ENCODE measurements around the gene CORIN.

The CORIN gene, protein sequence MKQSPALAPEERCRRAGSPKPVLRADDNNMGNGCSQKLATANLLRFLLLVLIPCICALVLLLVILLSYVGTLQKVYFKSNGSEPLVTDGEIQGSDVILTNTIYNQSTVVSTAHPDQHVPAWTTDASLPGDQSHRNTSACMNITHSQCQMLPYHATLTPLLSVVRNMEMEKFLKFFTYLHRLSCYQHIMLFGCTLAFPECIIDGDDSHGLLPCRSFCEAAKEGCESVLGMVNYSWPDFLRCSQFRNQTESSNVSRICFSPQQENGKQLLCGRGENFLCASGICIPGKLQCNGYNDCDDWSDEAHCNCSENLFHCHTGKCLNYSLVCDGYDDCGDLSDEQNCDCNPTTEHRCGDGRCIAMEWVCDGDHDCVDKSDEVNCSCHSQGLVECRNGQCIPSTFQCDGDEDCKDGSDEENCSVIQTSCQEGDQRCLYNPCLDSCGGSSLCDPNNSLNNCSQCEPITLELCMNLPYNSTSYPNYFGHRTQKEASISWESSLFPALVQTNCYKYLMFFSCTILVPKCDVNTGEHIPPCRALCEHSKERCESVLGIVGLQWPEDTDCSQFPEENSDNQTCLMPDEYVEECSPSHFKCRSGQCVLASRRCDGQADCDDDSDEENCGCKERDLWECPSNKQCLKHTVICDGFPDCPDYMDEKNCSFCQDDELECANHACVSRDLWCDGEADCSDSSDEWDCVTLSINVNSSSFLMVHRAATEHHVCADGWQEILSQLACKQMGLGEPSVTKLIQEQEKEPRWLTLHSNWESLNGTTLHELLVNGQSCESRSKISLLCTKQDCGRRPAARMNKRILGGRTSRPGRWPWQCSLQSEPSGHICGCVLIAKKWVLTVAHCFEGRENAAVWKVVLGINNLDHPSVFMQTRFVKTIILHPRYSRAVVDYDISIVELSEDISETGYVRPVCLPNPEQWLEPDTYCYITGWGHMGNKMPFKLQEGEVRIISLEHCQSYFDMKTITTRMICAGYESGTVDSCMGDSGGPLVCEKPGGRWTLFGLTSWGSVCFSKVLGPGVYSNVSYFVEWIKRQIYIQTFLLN

DNA sequence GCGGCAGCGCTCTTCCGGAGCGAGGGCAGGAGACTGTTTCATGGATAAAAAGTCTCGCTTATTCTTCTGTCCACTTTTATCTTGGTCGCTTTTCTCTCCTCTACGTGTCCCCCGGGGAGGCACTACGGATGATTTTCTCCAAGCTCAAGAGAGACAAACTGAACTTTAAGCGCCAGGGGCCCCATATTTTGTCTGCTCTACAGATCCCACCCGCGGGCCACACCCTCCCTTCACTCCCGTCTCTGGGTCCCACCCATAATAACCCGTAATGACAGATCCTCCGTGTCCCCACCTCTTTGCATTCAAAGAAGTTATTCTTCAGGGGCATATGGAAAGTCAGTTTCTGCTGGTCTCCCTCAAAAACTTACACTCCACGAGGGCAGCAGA is at the start of gene CORIN:
TSS of gene CORIN (minus strand) at position 160 of the 387 bp plus-strand sequence. CDS start at position 42, 118 bp downstream.
- no peak for FAIRE-seq

DNA sequence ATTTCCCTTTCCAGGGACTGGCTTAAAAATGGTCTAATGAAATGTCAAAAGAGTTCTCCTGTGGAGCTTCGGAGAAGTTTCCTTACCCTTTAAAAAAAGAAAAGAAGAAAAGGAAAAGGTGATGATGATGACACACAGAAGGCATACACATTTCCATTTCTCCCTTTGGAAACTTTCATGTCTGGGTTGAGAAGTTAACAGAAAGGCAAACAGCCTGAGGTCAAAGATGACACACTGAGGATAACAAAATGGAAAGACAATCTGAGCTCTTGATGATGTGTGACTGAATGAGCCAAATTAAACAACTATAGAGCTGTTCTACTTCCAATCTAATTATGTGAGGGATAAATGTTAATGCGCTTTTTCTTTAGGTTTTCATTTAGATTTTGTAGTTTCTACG is 44.4 kb upstream of the CORIN start:
- FAIRE-seq = no peak

DNA sequence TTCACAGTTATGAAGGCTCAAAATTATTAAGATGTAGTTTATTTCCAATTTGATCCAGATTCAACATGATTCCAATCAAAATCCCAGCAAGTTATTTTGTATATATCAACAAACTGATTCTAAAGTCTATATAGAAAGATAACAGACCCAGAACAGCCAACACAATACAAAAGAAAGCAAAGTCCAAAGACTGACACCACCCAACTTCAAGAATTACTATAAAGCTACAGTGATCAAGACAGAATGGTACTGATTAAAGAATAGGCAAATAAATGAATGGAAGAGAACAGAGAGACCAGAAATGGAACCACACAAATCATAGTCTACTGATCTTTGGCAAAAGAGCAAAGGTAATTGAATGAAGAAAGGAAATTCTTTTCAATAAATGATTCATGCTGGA is 41.6 kb upstream of the CORIN start:
- FAIRE-seq = no peak

DNA sequence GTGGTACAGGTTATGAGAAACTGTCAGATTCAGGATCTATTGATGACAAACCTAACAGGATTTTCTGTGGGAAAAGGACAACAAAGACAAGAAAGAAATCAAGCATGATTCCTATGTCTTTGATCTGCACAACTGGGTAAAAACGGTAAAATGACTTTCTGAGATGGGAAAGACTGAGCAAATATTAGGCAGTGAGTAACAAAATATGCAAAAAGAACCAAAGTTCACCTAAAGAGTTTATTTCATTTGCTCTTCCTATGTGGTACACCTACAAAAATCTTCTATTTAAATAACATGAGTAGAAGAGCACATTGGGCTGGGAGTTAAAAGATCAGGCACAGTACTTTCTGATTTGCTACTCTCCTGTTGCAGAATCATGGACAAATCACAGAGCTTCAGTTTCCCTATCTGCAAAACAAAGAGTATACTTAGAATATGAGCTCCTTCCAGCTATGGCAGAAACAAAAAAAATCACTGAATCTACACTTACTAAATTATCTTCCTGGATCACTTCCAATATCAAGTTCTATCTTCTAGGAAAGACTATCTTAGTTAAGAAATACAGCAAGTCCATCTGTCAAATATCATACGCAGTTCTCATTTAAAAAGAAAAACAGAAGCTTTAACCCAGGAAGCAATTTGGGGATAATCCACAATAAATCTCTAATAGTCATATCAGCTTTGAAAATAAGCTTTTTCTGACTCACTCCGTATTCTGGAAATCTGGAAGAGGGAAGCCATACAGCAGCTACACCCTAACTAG is 39.1 kb upstream of the CORIN start:
- no peak for FAIRE-seq

DNA sequence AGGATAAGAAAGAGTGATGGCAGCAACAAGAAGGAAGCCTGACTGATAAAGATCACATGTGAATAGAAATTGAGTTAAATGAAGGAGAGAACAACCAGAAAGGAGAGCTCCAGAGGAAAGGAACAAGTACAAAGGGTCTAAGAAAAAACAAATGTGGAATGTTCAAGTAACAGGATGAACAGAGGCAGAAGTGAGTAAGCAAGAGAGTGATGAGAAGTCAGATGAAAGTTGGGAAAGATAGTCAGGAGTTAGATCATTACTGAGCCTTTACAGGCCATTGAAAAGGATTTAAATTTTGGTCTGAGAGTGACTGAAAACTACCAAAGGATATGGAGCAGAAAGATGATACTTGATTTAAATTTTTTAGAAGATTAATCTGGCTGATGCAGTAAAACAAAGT is 38.4 kb upstream of the CORIN start:
- no peak for FAIRE-seq

DNA sequence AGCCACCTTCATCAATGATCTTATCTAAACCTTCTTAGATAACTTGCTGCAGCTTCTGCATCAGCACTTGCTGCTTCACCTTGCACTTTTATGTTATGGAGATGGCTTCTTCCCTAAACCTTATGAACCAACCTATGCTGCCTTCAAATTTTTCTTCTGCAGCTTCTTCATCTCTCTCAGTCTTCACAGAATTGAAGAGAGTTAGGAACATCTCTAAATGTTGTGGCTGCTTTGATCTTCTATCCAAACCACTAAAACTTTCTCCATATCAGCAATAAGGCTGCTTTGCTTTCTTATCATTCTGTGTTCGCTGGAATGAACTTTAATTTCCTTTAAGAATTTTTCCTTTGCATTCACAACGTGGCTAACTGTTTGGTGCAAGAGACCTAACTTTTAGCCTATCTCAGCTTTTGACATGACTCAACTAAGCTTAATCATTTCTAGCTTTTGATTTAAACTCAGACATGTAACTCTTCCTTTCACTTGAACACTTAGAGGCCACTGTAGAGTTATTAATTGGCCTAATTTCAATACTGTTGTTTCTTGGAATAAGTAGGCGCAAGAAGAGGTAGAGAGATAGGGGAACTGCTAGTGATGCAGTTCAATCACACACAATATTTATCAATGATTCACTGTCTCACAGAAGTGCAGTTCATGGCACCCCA is 36.1 kb upstream of the CORIN start:
- no peak for FAIRE-seq

DNA sequence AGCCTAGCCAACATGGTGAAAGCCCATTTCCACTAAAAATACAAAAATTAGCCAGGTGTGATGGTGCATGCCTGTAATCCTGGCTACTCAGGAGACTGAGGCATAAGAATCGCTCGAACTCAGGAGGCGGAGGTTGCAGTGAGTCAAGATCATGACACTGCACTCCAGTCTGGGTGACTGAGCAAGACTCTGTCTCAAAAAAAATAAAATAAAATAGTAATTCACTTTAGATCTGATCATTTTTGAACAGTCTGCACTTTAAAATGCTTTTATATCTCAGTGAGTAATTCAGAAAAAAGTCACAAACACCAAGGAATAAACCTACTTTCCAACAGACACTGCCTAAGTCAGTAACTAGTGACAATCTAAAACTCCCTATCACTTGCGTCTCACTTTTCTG is 25.6 kb upstream of the CORIN start:
- FAIRE-seq = no peak

DNA sequence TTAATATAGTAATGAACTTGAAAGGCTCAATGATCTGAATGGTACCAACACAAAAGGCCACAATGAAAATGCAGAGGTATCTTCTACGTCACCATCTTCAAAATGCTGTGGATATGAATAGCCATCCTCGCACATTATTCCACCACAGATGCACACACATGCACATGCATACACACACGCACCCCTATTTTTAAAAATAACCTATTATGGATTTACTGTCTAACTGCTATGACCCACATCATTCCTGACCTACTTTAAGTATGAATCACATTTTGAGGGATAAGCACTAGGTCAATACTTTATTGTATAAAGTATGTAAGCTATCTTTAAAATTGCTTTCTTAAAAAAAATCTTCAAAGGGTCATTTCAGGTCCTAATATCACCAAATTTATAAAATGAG is 24.4 kb upstream of the CORIN start:
- no peak for FAIRE-seq

DNA sequence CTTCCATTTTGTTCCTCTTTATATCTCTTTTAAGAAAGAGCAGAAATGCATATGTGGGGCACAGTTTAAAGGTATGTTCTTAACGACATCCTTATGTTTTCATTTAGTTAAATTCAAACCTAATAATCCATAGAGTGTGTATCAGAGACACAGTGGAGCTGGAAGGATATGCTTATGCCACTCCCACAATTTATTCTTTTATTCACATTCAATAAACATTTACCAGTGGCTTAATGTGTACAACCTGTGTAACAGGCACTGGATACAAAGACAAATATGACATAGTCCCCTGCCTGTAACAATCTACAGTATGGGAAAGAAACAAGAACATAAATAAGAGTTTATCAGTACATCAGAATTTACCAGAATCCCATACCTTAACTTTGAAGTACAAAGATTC is 22.4 kb upstream of the CORIN start:
- FAIRE-seq = no peak

DNA sequence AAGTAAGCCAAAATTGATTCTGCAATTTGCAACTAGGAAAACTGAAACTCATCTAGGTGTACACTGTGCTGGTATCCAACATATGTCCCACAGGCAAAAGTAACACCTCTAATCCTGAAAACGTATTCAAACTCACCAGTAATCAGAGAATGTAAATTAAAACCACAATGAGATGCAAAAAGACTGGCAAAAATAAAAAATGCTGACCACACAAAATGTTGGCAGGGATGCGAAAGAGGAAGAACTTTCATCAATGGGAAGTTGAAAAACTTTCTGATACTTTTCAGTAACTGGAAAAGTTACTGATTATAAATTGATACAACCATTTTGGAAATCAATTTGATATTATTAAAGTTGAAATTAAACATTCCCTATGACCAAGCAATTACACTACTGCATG is 20.1 kb upstream of the CORIN start:
- FAIRE-seq = no peak

DNA sequence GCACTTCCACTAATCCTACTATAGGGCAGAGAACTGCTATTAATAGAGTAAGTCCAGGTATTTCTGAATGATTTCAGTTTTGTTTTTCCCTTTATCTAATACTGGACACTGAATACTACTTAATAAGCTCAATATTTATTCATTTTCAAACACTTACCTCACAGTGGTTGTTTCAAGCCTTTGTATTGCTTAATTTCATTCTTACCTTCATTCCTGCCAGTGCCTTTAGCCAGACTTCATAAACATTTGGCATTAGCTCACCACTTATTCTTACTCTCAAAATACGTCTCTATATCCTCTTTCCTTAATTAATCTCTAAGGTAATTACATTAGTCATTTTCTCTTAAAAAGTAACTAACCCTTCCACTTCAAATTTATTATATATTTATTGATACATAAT is 18.8 kb upstream of the CORIN start:
- FAIRE-seq = no peak

DNA sequence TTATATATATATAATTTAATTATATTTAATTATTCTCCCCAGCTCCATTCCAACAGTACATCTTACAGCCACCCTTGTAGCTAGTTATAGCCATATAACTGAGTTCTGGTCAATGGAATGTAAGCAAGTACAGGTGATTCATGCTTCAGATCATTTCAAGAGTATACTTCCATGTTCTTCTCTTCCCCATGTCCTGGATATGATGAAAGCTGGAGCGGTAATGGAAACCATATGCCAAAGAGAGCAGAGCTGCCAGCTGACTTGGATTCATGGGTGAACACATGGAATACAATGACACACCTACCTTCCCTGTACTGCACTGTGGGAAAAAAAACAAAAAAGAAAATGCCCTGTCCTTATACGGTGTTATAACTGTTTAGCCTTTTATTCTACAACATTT is 17.5 kb upstream of the CORIN start:
- no peak for FAIRE-seq

DNA sequence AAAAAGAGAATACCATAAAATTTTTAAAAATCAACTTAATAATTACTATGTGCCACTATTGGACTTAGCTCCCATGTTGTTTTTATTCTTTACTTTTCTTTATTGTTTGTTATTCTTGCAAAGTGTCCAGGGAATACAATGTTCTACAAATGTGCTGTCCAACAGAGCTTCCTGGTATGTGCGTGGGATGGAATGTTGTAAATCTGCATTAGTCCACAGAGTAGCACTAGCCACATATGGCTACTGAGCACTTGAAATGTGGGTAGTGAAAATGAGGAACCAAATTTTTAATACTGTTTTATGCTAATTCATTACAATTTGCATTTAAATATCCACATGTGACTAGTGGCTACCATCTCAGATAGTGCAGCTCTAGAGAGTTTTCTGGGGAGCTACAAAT is 14.3 kb upstream of the CORIN start:
- FAIRE-seq = peak; percentile 6

DNA sequence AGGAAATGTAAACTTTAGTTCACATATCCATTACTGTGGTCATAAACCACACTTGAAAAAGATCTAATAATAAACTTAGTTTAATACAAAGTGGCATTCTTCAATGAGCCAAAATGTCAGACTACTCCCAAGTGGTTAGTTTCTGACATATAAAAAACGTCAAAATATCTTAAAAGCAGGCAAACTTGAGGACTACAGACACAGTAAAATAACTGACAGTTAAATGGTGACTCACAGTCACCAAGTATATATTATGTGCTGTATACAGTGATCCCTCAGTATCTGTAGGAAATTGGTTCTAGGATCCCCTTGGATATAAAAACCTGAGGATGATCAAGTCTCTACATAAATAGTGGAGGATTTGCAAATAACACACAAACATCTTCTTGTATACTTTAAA is 11.6 kb upstream of the CORIN start:
- no peak for FAIRE-seq

DNA sequence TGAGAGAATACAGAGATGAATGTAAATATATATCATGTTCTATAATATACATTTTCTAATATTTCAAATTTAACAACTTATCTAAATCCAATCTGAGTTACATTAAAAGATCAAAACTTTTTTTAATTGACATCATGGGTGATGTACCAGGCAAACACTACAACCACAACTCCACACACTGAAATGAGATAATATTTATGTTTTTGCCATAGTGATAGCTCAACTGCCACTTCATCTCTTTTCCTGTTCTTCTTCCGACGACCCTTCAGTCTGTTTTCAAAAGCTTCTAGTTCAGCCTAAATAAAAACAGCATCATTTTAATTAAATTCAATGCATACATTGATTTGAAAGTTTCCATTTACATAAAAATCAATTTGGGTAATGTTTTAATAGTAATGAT is 10.2 kb upstream of the CORIN start:
- peak; percentile 23 for FAIRE-seq

DNA sequence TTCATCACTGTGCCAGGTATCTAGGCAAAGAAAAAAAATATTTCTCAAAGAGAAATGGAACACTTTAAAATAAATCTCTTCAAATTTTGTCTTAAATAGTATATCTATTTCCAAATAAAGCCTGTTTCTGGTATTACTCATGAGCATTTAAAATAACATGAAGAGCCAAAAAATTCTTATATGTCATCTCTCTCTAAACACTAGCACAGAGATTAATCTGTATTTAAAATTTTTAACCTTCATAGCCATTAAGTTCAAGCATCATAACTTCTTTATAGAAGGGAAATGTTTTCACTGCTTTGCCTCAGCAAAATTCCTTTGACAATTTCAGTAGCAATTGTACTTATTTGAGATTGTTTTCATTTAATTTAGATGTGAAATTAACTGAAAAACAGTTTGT is 5.1 kb upstream of the CORIN start:
- no peak for FAIRE-seq

DNA sequence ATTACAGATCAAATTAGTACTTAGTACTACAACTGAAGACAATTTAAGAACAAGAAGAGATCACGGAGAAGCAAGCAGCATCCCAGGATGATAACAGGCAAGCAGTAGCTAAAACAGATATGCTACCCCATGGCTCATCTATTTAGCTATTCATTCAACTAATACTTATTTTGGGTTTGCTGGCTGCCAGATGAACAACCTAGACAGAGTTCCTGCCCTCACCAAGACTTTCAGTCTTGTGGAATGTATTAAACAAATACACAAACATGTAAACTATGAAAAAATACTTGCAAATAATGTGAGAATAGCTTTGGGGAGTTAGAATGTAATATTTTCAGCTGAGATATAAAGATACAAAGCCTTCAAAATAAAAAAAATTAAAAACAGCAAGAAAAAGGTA is 2.4 kb upstream of the CORIN start:
- FAIRE-seq = no peak

DNA sequence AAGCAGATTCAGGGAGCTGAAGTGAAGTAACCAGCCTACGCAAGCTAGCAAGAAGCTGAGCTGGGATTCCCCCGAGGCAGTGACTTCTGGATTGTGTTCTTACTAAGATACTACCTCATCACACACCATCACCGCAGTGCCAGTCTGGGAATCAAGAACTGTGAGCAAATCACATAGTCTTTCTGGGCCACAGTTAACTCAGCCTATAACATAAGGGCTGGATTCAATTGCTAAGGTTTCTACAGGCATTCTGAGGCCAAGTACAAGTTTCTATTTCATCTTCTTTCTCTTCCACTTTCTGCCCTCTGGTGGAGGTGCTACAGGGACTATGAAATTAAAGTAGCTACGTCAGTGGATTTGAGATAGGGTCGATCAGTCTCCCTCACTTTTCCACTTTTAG is 1.4 kb upstream of the CORIN start:
- no peak for FAIRE-seq

DNA sequence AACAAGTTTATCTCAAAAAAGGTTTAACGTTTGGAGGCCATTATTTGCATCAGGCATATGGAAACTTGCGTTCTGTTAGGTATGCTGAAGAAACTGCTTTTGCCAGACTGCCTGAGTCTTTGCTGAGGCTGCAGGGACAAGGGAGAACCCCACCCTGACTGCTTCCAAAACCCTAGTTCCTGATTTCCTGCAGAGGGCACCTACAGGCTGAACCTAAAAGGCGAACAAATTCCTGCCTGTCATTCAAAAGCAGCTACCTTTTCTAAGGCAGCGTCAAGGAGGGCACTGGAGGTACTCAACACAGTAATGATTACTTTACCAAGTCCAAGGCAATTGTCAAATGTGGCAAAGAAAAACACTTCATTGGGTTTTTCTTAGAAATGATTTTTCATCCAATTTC is 578 bp upstream of the CORIN start:
- no peak for FAIRE-seq

DNA sequence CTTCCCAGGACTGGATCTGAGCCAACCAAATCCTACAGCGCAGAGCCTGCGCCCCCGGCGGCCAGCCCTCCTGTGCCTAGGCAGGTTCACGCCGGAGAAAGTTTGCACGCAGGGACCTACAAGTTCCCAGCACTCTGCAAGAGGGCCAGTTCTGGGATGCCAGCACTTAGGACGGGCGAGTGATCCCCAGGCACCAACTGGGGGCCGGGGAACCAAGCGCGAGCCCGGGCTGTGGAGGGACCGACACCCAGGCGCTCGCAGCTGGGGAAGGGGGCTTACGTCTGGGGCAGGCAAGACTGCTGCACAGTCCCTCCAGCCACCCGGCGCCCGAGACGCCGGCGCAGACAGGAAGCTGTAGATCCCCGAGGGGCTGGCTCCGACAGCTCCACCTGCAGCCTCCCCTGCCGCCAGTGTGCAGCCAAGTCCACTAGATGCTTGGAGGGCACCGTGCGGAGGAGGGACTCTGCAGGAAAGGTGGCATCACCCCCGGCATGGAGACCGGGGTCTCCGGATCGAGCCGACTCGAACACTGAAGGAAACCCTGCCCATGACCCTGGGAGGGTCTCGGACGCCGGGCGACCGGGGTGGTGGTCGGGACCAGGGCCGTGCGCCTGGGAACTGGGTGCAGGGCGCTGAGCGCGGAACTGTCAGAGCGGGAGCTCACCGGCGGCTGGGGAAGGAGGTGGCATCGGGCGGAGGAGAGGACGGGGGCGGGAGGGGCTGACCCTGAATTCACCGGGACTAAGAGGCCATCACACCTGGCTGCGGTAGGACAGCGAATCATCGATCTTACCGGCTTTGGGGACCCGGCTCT is 566 bp downstream of the CORIN start:
- no peak for FAIRE-seq

DNA sequence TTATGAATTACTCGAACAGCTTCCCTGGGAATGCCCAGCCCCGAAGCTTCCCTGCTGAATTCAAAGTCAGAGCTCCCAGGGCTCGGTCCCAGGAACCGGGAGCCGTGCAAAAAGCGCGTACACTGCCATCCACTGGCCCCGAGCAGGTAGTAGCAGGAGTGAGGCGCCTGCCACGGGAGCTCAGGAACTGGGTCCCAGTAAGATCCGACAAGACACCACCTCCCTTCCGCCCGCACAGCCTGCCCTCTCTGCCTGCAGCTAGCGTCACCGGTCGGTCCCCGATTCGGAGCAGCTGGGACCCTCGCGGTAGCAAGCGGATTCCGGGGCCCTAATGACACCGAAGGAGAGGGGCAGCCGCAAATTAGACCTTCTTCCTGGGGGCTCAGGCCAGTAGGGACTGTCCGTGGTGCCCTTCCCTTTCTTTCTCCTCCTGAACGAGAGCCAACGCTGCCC is 1.2 kb downstream of the CORIN start:
- no peak for FAIRE-seq

DNA sequence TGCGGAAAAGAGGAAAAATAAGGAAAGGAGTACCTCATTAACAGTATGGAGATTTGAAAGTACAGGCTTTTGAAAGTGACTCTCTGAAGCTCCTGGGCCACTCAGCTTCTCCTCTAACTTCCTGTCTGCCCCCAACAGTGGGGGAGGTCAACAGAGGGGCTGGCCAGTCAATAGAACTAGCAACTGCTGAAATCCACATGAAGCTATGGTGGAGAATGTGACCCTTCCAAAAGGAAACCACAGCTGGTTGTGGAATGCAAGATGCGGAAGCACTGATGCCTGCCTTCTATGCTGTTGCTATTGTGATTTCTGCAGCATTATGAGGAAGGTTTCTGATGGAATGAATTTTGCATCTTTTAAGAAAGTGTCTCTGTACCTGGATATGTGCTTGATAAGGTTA is 2.4 kb downstream of the CORIN start:
- no peak for FAIRE-seq

Data from A204.1 (cell line).